HepG2 (cell line): ENCODE data around the gene XPO5. TPM values are rescaled to one million over a fixed set of nuclear protein-coding genes. Genes with fewer than 3 reads are reported as not detected.

ENCODE experiments used
- DPF2 ChIP-seq: sonication (generic); formaldehyde crosslinking; IDR thresholded peaks from 2 replicates; pipeline ENCODE4 v1.4.0; 2020; ENCODE audit warnings: mild to moderate bottlenecking, low read depth, missing genetic modification reagents, borderline replicate concordance
- MIXL1 ChIP-seq: IDR thresholded peaks from 2 replicates; pipeline ENCODE4 v1.6.1; 2016
- PAWR ChIP-seq: sonication (generic); formaldehyde crosslinking; IDR thresholded peaks from 2 replicates; pipeline ENCODE4 v1.4.0; 2020; ENCODE audit warnings: missing genetic modification reagents, mild to moderate bottlenecking, borderline replicate concordance
- SIN3A ChIP-seq: IDR thresholded peaks from 2 replicates; pipeline ENCODE4 v1.6.1; 2011; ENCODE audit warnings: low read depth, mild to moderate bottlenecking, control low read depth, low read length, borderline replicate concordance
- SNAPC4 ChIP-seq: sonication (generic); formaldehyde crosslinking; IDR thresholded peaks from 2 replicates; pipeline ENCODE4 v1.4.0; 2020; ENCODE audit warnings: mild to moderate bottlenecking, missing genetic modification reagents
- SSRP1 ChIP-seq: IDR thresholded peaks from 2 replicates; pipeline ENCODE4 v1.6.1; 2016; ENCODE audit warnings: control low read depth
- TFE3 ChIP-seq: IDR thresholded peaks from 2 replicates; pipeline ENCODE4 v1.6.1; 2016
- XRCC5 ChIP-seq: fragments of 200-400 bp; formaldehyde crosslinking; optimal IDR thresholded peaks from 2 replicates; pipeline ENCODE3; 2017; ENCODE audit warnings: mild to moderate bottlenecking, low read length
- ZBED4 ChIP-seq: sonication (generic); formaldehyde crosslinking; IDR thresholded peaks from 2 replicates; pipeline ENCODE4 v1.4.0; 2020; ENCODE audit warnings: missing genetic modification reagents, borderline replicate concordance
- ZFYVE20 ChIP-seq: sonication (generic); formaldehyde crosslinking; IDR thresholded peaks from 2 replicates; pipeline ENCODE4 v1.8.0; 2023; ENCODE audit warnings: low read depth, mild to moderate bottlenecking, moderate library complexity, missing genetic modification reagents, borderline replicate concordance
- ZNF232 ChIP-seq: sonication (generic); formaldehyde crosslinking; IDR thresholded peaks from 2 replicates; pipeline ENCODE4 v1.4.0; 2020; ENCODE audit warnings: missing genetic modification reagents, borderline replicate concordance
- ZNF292 ChIP-seq: sonication (generic); formaldehyde crosslinking; IDR thresholded peaks from 2 replicates; pipeline ENCODE4 v1.8.1; 2022; ENCODE audit warnings: mild to moderate bottlenecking, low read depth, missing genetic modification reagents, borderline replicate concordance
- ZNF362 ChIP-seq: sonication (generic); formaldehyde crosslinking; IDR thresholded peaks from 2 replicates; pipeline ENCODE4 v1.4.0; 2020; ENCODE audit warnings: missing genetic modification reagents, mild to moderate bottlenecking, borderline replicate concordance
- ZNF549 ChIP-seq: sonication (generic); formaldehyde crosslinking; IDR thresholded peaks from 2 replicates; pipeline ENCODE4 v1.5.0; 2020; ENCODE audit warnings: missing genetic modification reagents
- ZNF557 ChIP-seq: sonication (generic); formaldehyde crosslinking; IDR thresholded peaks from 2 replicates; pipeline ENCODE4 v1.4.0; 2020; ENCODE audit warnings: missing genetic modification reagents
- ZNF83 ChIP-seq: sonication (generic); formaldehyde crosslinking; IDR thresholded peaks from 2 replicates; pipeline ENCODE4 v1.4.0; 2020; ENCODE audit warnings: missing genetic modification reagents, mild to moderate bottlenecking, borderline replicate concordance
- ZSCAN21 ChIP-seq: sonication (generic); formaldehyde crosslinking; IDR thresholded peaks from 2 replicates; pipeline ENCODE4 v1.8.0; 2022; ENCODE audit warnings: mild to moderate bottlenecking, missing genetic modification reagents, moderate library complexity, borderline replicate concordance
- polyA plus RNA-seq, 8 experiments: library from polyadenylated mRNA; depleted of rRNA in 3 of 8; stranded (reverse) in 7 of 8; unstranded in 1 of 8; fragments of >200 nt; fragmentation: Illumina TruSeq in 4 of 8; extraction: Trizol in 4 of 8; gene quantifications; 2 replicates each; pipeline versions ENCODE4 v1.2.1 to v1.2.3, GENCODE V29; 2011 to 2016; ENCODE audit warnings: low read depth in 4 of 8, missing spikeins in 1 of 8, mixed read lengths in 1 of 8; ENCODE audit not compliant: insufficient read depth in 1 of 8
- total RNA-seq, 5 experiments: library from RNA; depleted of rRNA; stranded (reverse); fragments of >200 nt; fragmentation: Illumina TruSeq; extraction: Trizol; gene quantifications; 2 replicates each; pipeline ENCODE4 v1.2.3, GENCODE V29; 2016; ENCODE audit warnings: low read depth in 1 of 5

The XPO5 gene
- total and polyA plus RNA-seq, 2 of the 13 experiments (the other 11 are each of a cell fraction or from before 2014, with no cell fraction given) = 52.2 to 68.0 TPM

GRCh38 chr6:43488667-43489276 lies 87.1 kb downstream of the XPO5 start (continued):
- peak; percentile 88 for TF ChIP-seq ZNF362 (CRISPR knock-in tag)
- no peak for TF ChIP-seq PAWR (CRISPR knock-in tag)
- no peak for TF ChIP-seq XRCC5
- TF ChIP-seq ZNF83 = no peak
- no peak for TF ChIP-seq ZNF549 (CRISPR knock-in tag)
- TF ChIP-seq ZFYVE20 (CRISPR knock-in tag) = no peak
- no peak for TF ChIP-seq SSRP1
- peak; percentile 69 for TF ChIP-seq MIXL1 (CRISPR knock-in tag)
- TF ChIP-seq ZBED4 (CRISPR knock-in tag) = peak; percentile 62; the same call in 1 of the 2 replicates
- peak; percentile 53; the same call in 1 of the 2 replicates for TF ChIP-seq ZNF232 (CRISPR knock-in tag)
- TF ChIP-seq TFE3 (CRISPR knock-in tag) = peak; percentile 51; the same call in 1 of the 2 replicates
- TF ChIP-seq ZNF292 = no peak; the same call in 1 of the 2 replicates
- TF ChIP-seq SIN3A = no peak
- TF ChIP-seq ZNF557 (CRISPR knock-in tag) = 0 out of 2 replicates have a peak, but pooled peaks have one; percentile 34
- no peak; the same call in 1 of the 2 replicates for TF ChIP-seq DPF2
- no peak for TF ChIP-seq SNAPC4 (CRISPR knock-in tag)
- no peak for TF ChIP-seq ZSCAN21 (CRISPR knock-in tag)
